Measurements from ENCODE around the gene CSTPP1.
"Not testable (repeated sequence)": the region's sequence is repeated elsewhere in the genome, so short reads cannot be mapped to it uniquely, and the experiment has no call there.

Gene CSTPP1

GRCh38 chr11:46912526-46913150 is 23.9 kb upstream of the CSTPP1 start:
- DNase-seq (ENCODE audit: low read depth in 1 of 2, low spot score in 1 of 2) = no peak

GRCh38 chr11:46913484-46913883 is 23.1 kb upstream of the CSTPP1 start:
- no peak for DNase-seq (ENCODE audit: low read depth in 1 of 2, low spot score in 1 of 2)

- DNase-seq (ENCODE audit: low read depth in 1 of 2, low spot score in 1 of 2) = no peak
Measured at GRCh38 chr11:46914363-46914762, 22.2 kb upstream of the CSTPP1 start.

GRCh38 chr11:46914910-46915309 is 21.7 kb upstream of the CSTPP1 start:
- no peak for DNase-seq (ENCODE audit: low read depth in 1 of 2, low spot score in 1 of 2)

GRCh38 chr11:46916286-46917108 is 20.1 kb upstream of the CSTPP1 start:
- no peak for DNase-seq (ENCODE audit: low read depth in 1 of 2, low spot score in 1 of 2)

- DNase-seq (ENCODE audit: low read depth in 1 of 2, low spot score in 1 of 2) = no peak
Measured at GRCh38 chr11:46917109-46917761, 19.3 kb upstream of the CSTPP1 start.

GRCh38 chr11:46917762-46918082 is 18.8 kb upstream of the CSTPP1 start:
- no peak for DNase-seq (ENCODE audit: low read depth in 1 of 2, low spot score in 1 of 2)

GRCh38 chr11:46918083-46918787 is 18.3 kb upstream of the CSTPP1 start, which contains the start of gene LRP4:
TSS of gene LRP4 (minus strand) at chr11:46918550. CDS start at chr11:46918379, 171 bp downstream.
- DNase-seq (ENCODE audit: low read depth in 1 of 2, low spot score in 1 of 2) = no peak

- DNase-seq (ENCODE audit: low read depth in 1 of 2, low spot score in 1 of 2) = no peak
Measured at GRCh38 chr11:46918788-46919513, 17.6 kb upstream of the CSTPP1 start.

- no peak for DNase-seq (ENCODE audit: low read depth in 1 of 2, low spot score in 1 of 2)
Measured at GRCh38 chr11:46920755-46921154, 15.8 kb upstream of the CSTPP1 start.

GRCh38 chr11:46927928-46928327 is 8.6 kb upstream of the CSTPP1 start:
- DNase-seq (ENCODE audit: low read depth in 1 of 2, low spot score in 1 of 2) = not testable (repeated sequence)

GRCh38 chr11:46928701-46929100 is 7.9 kb upstream of the CSTPP1 start:
- DNase-seq (ENCODE audit: low read depth in 1 of 2, low spot score in 1 of 2) = not testable (repeated sequence)

- DNase-seq (ENCODE audit: low read depth in 1 of 2, low spot score in 1 of 2) = no peak
Measured at GRCh38 chr11:46930089-46930488, 6.5 kb upstream of the CSTPP1 start.

GRCh38 chr11:46942172-46942571 is 5.6 kb downstream of the CSTPP1 start:
- no peak for DNase-seq (ENCODE audit: low read depth in 1 of 2, low spot score in 1 of 2)

GRCh38 chr11:46944356-46945075 is 8.0 kb downstream of the CSTPP1 start:
- DNase-seq (ENCODE audit: low read depth in 1 of 2, low spot score in 1 of 2) = no peak

- no peak for DNase-seq (ENCODE audit: low read depth in 1 of 2, low spot score in 1 of 2)
Measured at GRCh38 chr11:46947399-46948077, 11.0 kb downstream of the CSTPP1 start.

GRCh38 chr11:46948378-46949131 is 12.0 kb downstream of the CSTPP1 start:
- no peak for DNase-seq (ENCODE audit: low read depth in 1 of 2, low spot score in 1 of 2)

GRCh38 chr11:46949297-46949696 is 12.7 kb downstream of the CSTPP1 start:
- no peak for DNase-seq (ENCODE audit: low read depth in 1 of 2, low spot score in 1 of 2)

- DNase-seq (ENCODE audit: low read depth in 1 of 2, low spot score in 1 of 2) = no peak
Measured at GRCh38 chr11:46951864-46952263, 15.3 kb downstream of the CSTPP1 start.
